Ovary (tissue), 9 donors: ENCODE results near the gene CCP110. TPM values are rescaled to one million over a fixed set of nuclear protein-coding genes. Genes with fewer than 3 reads are reported as not detected.

Experiments
- DNase-seq, 5 donors: peaks; one replicate each; pipeline ENCODE4 v3.0.0-alpha.2; 2019 to 2020
- H3K27ac ChIP-seq, 2 donors: fragments of 200-600 bp; one replicate each; pipeline versions ENCODE4 v1.5.1 to v1.8.0; 2019 to 2022
- H3K27me3 ChIP-seq: fragments of 200-600 bp; one replicate; pipeline ENCODE4 v1.8.0; 2022
- H3K36me3 ChIP-seq: fragments of 200-600 bp; sonication (generic); one replicate; pipeline ENCODE4 v1.5.1; 2019
- H3K4me1 ChIP-seq: one replicate; pipeline ENCODE4 v1.8.1; 2013; ENCODE audit warnings: mild to moderate bottlenecking, moderate library complexity; ENCODE audit not compliant: insufficient read depth
- H3K4me3 ChIP-seq: fragments of 200-600 bp; sonication (generic); one replicate; pipeline ENCODE4 v1.5.1; 2017
- H3K9me3 ChIP-seq, 2 donors: fragments of 200-600 bp in 1 of 2; sonication (generic) in 1 of 2; one replicate each; pipeline versions ENCODE4 v1.5.1 to v1.8.1; 2013 to 2019; ENCODE audit warnings: mild to moderate bottlenecking in 1 of 2, moderate library complexity in 1 of 2
- EP300 ChIP-seq: sonication (generic); formaldehyde crosslinking; IDR thresholded peaks from one replicate; pipeline ENCODE4 v1.6.1; 2017; ENCODE audit warnings: antibody characterized with exemption
- POLR2A ChIP-seq: fragments of 450-650 bp; IDR thresholded peaks from one replicate; pipeline ENCODE4 v1.6.1; 2017; ENCODE audit warnings: antibody characterized with exemption, mild to moderate bottlenecking, moderate library complexity
- WGBS, 3 donors: extraction: QIAGEN DNeasy Blood & Tissue Kit in 1 of 3; methylation state at CpG; one replicate each; pipeline versions ENCODE4 v1.1.5 to v1.1.7; 2013 to 2017; 5-methylcytosine and 5-hydroxymethylcytosine counted together
- intact Hi-C, 4 donors: fragments of 100-400 bp; cut with DNase I; formaldehyde crosslinking; loops; one replicate each; pipeline versions ENCODE4 v1.11.0 to v1.15.1; 2022 to 2023
- polyA plus RNA-seq, 2 donors: library from polyadenylated mRNA; stranded (reverse); fragments of 200-250 nt in 1 of 2; fragments of 350-450 nt in 1 of 2; fragmentation: Illumina TruSeq in 1 of 2; extraction: RNeasy Lipid Tissue Mini Kit (QIAGEN cat#74804) in 1 of 2; gene quantifications; one replicate each; pipeline ENCODE4 v1.2.3, GENCODE V29; 2013 to 2014
- total RNA-seq, 7 donors: library from RNA; depleted of rRNA in 2 of 7; stranded (reverse); fragments of >200 nt in 2 of 7; fragmentation: NEBNext Ultra II Directional in 3 of 7; extraction: Animal tissue kit (Norgen Biotek cat#: 25700) in 3 of 7; gene quantifications; one replicate each; pipeline versions ENCODE4 v1.1.0 to v1.2.4, GENCODE V29; 2016 to 2023
- TF ChIP-seq, protein P1 (sequence below), 3 donors: fragments of 450-650 bp in 2 of 3; fragments of 200-600 bp in 1 of 3; IDR thresholded peaks; one replicate each; pipeline versions ENCODE4 v1.5.1 to v1.8.0; 2016 to 2022; ENCODE audit warnings: antibody characterized with exemption in 3 of 3, mild to moderate bottlenecking in 1 of 3
- donor health status: DM: no; HTN: no; CAD: no; lungs with moderate emphysema.
- donor health status: DM: no; HTN: no; CAD: no.
- donor health status: Bipolar disorder and iron deficiency.
- donor health status: DM: yes; HTN: yes; CAD: no.
- donor health status: DM: no; HTN: no; CAD: no.
- donor health status: DM: yes; HTN: yes; CAD: no.

Gene CCP110
- total and polyA plus RNA-seq, 9 donors, result 7.2 to 22.9 (median 19.1) TPM

DNA sequence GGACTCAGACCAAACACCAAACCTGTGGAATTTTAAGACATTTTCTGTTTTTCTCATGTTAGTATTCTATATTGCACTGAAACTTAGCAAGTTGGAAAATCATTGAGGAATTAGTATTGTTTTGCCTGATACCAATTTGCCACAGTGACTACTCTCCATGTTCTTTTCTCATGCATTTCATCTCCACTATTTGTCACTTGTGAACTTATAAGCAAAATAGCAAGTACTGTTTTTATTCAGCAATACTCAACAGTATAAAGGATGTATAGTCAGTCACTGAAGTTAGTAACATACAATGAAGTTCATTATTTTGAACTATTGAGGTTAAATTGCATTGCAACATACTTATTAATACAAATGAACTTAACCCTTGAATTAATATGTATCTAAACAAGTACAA, 25.9 kb downstream of the CCP110 start:
- Histone ChIP-seq H3K4me1 (no peaks in the 10 kb centered on the region), H3K36me3 (no peaks in the 10 kb centered on the region), H3K4me3 (no peak overlapping the region), H3K27me3 (no peaks in the 10 kb centered on the region), H3K27ac (no peak overlapping the region), H3K9me3 (no peaks in the 10 kb centered on the region)
- TF ChIP-seq, protein P1, sequence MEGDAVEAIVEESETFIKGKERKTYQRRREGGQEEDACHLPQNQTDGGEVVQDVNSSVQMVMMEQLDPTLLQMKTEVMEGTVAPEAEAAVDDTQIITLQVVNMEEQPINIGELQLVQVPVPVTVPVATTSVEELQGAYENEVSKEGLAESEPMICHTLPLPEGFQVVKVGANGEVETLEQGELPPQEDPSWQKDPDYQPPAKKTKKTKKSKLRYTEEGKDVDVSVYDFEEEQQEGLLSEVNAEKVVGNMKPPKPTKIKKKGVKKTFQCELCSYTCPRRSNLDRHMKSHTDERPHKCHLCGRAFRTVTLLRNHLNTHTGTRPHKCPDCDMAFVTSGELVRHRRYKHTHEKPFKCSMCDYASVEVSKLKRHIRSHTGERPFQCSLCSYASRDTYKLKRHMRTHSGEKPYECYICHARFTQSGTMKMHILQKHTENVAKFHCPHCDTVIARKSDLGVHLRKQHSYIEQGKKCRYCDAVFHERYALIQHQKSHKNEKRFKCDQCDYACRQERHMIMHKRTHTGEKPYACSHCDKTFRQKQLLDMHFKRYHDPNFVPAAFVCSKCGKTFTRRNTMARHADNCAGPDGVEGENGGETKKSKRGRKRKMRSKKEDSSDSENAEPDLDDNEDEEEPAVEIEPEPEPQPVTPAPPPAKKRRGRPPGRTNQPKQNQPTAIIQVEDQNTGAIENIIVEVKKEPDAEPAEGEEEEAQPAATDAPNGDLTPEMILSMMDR (IDR thresholded peaks at IDR 0.05), result no peak
- no peak for TF ChIP-seq EP300
- TF ChIP-seq POLR2A, result no peak
- no peak for DNase-seq
- intact Hi-C loops, result no loop called here

DNA sequence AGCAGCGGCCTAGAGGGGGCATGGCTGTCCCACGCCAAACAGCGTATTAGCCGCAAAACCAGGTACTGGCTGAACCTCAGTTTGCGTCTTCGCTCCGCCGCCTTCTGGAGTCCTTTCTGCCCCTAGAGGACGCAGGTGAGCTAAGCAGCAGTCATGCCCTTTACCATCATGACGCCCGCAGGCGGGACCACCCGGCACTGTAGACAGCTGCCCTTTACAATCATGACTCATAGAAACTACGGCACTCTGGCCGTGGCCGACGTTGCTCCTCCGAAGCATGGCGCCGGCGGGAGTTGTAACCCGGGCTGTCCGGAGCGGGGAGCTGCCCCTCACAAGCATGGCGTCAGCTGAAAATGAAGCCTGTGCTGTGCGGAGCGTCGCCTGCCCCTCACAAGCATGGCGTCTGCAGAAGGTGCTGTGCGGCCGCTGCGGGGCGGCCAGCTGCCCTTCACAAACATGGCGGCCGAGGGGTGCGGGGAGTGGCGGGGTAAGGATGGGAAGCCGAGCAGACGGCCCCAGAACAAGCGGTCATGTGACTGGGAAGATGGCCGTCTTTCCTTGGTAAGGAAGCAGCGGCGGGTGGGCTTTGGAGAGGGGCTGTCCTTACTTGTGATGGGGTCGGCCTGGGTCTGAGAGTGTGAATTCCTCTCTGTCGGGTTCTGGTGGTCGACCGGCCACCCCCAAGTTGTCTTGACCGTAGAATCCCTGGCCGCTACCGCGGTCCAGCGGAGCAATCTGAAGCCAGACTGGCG, 31.6 kb downstream of the CCP110 start, which contains the start of gene VPS35L:
VPS35L (plus strand) TSS at position 518 of the 752 bp plus-strand sequence; CDS start at position 545, 27 bp downstream.
- peak within 1 kb of the TSS; percentile 70 to 86 for H3K27ac ChIP-seq
- WGBS, 3 donors, result 0 to 1% (median 0%) methylated on average over 38 to 53 of the region's 53 CpGs
- H3K27me3 ChIP-seq, result no peaks in the 10 kb centered on the region
- peak within 1 kb of the TSS; percentile 80 for H3K4me3 ChIP-seq
- DNase-seq, result peak; percentile 97 to 99 (median 99)
- TF ChIP-seq EP300 (no peak), POLR2A (no peak)
- TF ChIP-seq, protein P1 (IDR thresholded peaks at IDR 0.05), result peak; percentile 74 to 85 (median 78)
- no peaks in the 10 kb centered on the region for H3K9me3 ChIP-seq
- no peaks in the 10 kb centered on the region for H3K36me3 ChIP-seq
- peaks cover 6% of the 10 kb centered on the region for H3K4me1 ChIP-seq
- intact Hi-C loops, result loop anchor here in 1 of 4 donors (5.0 kb wide), 1 partner anchor 42 kb away; no protein-coding TSS in a partner anchor

DNA sequence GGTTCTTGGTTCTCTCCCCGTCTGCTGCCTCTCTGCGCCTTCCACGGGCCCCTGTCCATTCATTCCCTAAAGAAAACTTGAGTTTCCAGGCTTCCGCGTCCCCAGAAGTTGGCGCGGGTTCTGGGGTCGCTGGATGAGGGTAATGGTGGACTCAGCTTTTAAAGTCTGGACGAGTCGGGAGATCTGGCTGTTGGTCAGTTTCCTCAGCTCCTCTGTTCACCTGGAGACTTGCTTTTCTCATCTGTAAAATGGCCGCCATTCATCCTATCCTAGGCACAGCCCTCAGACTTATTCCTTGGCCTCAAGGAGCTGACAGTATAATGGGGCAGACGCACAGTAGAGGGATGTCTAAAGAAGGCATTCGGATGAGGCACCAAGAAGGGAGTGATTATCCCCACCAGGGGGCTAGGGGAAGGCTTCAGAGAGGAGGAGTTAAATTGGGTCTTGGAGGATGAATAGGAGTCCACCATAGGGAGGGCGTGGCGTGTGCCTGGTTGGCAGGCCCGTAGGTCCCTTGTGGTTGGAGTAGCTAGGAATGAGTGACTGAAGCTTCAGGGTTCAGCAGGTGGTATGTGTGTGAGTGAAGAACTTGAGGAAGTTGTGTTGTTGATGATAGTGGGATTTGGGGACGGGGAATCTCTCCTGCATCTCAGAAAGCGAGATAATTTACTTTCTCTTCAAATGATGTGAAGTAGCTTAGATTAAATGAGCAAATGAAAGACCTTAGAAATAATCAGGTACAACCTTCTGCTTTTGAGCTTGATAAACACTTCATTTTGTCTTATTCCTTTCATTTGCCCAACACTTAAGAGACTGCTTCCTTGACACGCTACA, 32.4 kb downstream of the CCP110 start:
- peak in 1 of 5 donors; percentile 31 for DNase-seq
- H3K27me3 ChIP-seq, result no peaks in the 10 kb centered on the region
- no peaks in the 10 kb centered on the region for H3K9me3 ChIP-seq
- H3K36me3 ChIP-seq, result no peaks in the 10 kb centered on the region
- intact Hi-C loops, result loop anchor here in 1 of 4 donors (5.0 kb wide), 1 partner anchor 41 kb away; no protein-coding TSS in a partner anchor
- WGBS, 3 donors, result 30 to 33% (median 32%) methylated on average over 19 of the region's 19 CpGs
- H3K27ac ChIP-seq, result peak overlapping the region; percentile 70 to 86
- H3K4me1 ChIP-seq, result peaks cover 6% of the 10 kb centered on the region
- TF ChIP-seq, protein P1 (IDR thresholded peaks at IDR 0.05), result no peak
- TF ChIP-seq EP300 (no peak), POLR2A (no peak)
- H3K4me3 ChIP-seq, result peak overlapping the region; percentile 80

DNA sequence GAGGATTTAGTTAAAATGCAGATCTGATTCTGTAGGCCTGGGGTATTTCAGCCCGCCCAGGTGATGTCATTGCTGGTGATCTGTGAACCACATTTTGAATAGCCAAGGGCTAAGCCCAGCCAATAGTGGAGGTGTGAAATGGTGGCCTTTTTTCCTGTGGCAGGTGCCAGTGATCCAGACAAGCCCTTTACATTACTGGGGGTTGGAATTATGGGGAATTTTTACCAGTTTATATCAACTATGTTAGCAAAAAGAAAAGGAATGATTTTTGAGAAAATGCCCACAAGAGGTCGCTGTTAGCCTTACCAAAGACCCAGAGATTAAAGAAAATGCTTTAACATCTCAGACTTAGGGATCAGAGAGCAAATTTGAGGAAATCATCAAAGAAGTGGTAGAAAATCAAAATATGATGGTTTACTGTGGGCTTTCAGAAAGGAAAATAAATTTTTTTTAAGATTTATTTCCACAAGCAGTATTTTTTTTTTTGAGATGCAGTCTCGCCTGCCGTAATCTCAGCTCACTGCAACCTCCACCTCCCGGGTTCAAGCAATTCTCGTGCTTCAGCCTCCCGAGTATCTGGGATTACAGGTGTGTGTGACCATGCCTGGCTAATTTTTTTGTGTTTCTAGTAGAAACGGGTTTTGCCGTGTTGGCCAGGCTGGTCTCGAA, 35.6 kb downstream of the CCP110 start:
- TF ChIP-seq EP300, result no peak
- no peak for TF ChIP-seq POLR2A
- TF ChIP-seq, protein P1 (IDR thresholded peaks at IDR 0.05), result peak; percentile 45 to 65 (median 48)
- intact Hi-C loops, result loop anchor here in 1 of 4 donors (2.0 to 5.0 kb wide), 2 partner anchors 38 to 327 kb away; no protein-coding TSS in a partner anchor
- Histone ChIP-seq H3K36me3 (no peaks in the 10 kb centered on the region), H3K27me3 (no peaks in the 10 kb centered on the region), H3K4me3 (no peak overlapping the region), H3K27ac (no peak overlapping the region), H3K4me1 (peaks cover 7% of the 10 kb centered on the region), H3K9me3 (no peaks in the 10 kb centered on the region)
- DNase-seq, result no peak
- 62 to 75% (median 72%) methylated on average over 10 of the region's 10 CpGs for WGBS, 3 donors
